IPS DF 4.7 (cell line): ENCODE results near the gene TMEM131.

Experiments used
- DNase-seq: peaks from one replicate; pipeline ENCODE4 v3.0.0-alpha.2; 2013; ENCODE audit warnings: low spot score; ENCODE audit errors: extremely low read depth

Gene TMEM131

DNA sequence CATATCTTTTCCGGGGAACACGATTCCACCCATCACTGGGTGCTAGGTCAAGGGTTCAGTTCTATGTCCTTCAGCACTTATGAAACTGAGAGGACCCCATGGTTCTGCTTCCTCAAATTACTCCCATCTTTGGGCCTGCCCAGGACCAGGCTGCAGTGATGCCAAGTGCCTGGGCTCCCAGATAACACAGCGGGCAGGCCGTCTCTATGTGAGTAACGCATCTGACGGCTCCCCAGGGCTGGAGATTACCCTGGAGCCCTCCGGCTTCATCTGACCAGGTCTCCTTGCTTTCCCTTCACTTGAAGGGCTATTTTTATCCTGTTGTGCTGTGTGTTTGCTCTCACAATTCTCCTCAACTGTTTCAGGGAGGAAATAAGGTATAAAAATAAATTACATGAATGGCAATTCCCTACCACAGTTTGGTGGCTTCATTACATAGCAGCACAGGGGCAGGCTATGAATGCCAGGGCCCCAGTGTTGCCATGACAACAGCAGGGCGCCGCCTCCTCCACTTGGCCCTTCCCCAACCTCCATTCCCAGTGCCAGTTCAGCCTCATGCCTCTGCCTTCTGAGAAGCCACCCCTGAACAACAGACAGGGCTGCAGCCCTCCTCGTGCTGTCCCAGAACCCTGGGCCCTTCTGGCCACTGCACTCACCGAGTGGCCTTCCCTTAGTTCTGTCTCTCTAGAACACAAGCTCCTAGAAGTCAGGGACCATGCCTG lies 25.4 kb upstream of the TMEM131 start:
- no peak for DNase-seq

DNA sequence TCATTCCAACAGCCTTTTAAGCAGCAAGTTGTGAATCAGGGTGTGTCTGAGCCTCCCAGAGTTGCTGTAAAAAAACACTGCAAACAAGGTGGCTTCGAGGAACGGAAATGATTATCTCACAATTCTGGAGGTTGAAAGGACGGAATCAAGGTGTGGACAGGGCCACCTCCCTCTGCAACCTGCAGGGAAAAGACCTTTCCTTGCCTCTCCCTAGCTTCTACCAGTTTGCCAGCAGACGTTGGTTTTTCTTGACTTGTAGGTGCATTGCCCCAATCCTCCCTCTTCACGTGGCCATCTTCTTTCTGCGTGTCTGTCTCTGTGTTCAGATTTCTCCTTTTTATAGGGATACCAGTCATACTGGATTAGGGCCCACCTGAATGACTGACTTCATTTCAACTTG lies 24.8 kb upstream of the TMEM131 start:
- no peak for DNase-seq

DNA sequence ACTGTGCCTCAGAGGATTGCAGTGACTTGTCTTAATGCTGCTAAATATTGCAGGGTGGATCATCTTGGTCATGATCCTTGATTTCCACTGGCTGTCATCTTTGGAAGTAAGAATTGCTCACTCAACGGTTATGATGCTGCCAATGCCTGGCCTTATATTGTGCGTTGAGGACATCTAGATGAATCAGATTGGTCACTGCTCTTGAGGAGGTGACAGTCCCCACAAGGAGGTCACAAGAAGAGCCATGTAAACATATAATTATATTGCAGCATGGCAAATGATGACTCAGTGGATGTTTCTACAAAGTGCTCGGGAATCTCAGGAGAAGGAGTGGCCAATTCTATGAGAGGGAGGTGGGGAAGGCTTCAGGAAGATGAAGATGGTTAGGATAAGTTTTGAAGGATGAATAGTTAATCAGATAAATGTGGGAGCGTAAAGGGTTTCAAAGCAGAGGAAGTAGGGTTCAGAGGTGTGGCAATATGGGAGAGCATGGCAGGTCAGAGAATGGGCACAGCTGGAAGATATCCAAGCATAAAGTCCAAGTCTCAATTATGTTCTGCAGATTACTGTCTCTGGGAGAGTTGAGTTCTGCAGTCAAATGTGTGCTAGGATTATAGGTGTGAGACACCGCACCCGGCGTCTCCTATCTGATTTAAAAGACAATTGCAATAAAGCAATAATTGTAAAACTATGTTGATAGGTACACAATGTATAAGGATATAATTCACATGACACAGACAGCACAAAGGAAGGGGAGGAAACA lies 21.3 kb upstream of the TMEM131 start:
- no peak for DNase-seq

GRCh38 chr2:98015671-98016070 lies 19.9 kb upstream of the TMEM131 start:
- DNase-seq, result no peak

- DNase-seq, result no peak
Observed at GRCh38 chr2:98014379-98014778, 18.6 kb upstream of the TMEM131 start.

GRCh38 chr2:98013407-98014042 lies 17.8 kb upstream of the TMEM131 start:
- no peak for DNase-seq

DNA sequence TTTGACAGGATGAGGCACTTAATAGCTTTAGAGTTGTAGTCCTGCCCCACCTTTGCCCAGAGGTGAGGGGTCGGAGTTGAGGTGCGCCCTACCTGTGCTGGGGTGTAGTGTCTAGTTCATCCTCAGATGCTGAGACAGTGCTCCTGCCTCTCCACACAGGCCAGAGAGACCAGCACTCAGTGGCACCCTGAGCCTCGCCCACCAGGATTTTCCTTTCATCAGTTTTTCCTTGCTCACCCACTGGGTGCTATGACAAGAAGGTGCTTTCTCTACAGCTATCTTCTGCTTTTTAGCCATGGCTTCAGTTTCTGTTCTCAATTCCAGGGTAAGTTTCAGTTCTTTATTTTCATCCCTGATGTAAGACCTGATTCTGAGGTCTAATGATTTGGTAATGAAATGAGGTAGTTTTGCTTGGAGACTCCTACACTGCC lies 16.8 kb upstream of the TMEM131 start:
- no peak for DNase-seq

DNA sequence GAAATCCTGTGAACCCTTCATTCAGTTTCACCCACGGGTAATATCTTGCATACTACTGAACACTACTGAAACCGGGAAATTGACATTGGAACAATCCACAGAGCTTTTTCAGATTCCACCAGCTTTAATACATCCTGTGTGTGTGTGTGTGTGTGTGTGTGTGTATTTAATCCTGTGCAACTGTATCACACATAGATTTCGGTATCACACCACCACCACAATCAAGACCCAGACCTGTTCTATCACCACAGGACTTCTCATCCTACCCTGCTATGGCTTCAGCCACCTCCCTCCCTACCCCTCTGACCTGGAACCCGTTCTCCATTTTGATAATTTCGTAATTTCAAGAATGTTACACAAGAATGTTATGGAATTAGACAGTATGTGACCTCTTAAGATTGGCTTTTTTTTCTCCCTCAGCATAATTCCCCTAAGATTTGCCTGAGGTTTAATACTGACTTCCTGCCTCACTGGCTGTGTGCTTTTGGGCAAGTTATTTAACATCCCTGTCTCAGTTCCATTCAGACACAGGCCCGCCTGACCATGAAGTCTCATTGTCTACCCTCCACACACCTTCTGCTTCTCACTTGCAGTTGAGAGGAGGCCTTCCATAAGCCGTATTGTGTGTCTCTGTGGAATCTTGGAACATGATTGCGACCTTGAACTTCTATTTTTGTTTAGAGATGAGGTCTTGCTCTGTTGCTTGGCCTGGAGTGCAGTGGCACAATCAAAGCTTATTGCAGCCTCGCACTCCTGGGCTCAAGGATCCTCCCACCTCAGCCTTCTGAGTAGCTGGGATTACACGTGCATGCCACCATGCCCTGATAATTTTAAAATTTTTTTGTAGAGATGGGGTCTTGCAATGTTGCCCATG lies 14.4 kb upstream of the TMEM131 start:
- DNase-seq, result no peak

GRCh38 chr2:98008415-98008814 lies 12.7 kb upstream of the TMEM131 start:
- DNase-seq, result no peak

DNA sequence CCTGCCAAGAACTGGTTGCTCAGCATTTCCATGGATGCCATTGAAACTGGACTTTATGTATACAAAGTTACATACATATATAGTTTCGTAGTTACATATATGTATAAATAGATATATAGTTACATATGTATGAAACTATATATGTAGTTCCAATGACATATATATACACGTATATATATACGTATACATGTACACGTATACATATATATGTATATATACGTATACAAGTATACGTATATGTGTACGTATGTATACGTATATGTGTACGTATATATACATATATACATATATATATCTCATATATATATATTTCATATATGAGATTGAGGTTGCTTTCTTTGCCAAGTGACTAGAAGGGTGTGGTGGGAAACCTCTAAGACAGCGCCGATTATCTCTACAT lies 10.6 kb upstream of the TMEM131 start:
- DNase-seq, result no peak

GRCh38 chr2:98004613-98005012 lies 8.9 kb upstream of the TMEM131 start:
- DNase-seq, result no peak

DNA sequence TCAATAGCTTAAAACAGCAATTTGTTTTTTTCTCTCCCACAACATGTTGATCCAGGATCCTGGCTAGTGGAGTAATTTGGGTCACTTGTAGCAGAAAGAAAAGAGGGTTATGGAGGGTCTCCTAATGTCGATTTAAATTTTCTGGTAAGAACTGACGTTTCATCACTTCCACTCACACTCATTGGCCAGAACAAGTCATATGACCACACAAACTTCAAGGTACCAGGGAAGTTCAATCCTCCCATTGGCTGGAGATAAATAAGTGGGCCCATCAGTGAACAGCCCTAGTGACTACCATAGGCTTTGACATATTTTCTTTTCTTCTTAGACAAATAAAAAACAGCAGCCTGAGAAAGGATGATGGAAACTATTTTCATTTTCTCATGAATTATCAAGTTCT lies 8.3 kb upstream of the TMEM131 start:
- DNase-seq, result no peak

GRCh38 chr2:97999536-97999935 lies 3.8 kb upstream of the TMEM131 start:
- no peak for DNase-seq

- DNase-seq, result no peak
Observed at GRCh38 chr2:97998431-97999005, 2.8 kb upstream of the TMEM131 start.

DNA sequence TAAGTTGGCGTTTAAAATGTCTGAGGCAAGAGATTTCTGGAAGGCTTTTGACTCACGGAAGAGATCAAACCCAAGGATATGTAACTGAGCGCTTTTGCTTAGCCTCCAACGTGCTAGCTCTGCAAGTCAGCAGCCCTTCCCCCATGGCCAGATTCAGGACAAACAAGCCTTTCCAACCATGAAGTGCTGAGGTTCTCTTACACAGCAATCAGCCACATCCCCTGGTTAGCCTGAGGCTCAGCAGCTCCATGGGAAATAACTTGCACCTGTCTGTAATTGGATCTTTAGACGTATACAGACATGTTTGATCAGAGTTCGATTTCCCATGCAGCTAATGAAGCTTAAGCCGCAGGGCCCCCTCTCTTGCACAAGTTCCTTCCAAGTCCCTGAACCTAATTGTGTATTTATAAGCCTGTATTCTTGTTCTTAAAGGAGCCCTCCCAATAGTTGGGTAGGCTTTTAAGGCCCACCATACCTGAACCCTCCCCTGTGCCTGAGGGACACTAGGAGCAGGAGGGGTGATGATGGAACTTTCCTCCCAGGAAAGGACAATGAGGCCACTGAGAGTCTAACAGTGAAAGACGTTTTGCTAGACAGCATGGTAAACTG lies 2.1 kb upstream of the TMEM131 start:
- no peak for DNase-seq

GRCh38 chr2:97996679-97997078 lies 931 bp upstream of the TMEM131 start:
- DNase-seq, result no peak

GRCh38 chr2:97995026-97995733 lies 568 bp downstream of the TMEM131 start:
- DNase-seq, result no peak

DNA sequence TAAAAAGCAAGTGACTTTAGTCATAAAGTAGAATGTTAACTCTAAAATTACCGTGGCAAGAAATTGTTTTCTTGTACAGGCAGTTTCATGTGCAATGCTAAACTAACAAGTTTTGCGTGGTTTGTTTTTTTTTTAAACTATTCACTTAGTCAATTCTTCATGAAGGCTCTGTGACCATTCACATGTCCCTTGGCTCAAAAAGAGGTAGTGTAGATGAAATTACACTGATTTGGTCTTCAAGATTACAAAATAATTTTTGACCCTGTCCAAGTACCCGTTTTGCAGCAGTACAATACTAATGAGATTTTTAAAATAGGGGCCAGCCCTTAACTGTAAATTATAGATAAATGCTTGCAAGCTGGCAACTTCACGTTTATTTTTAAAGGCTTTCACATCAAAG lies 1.3 kb downstream of the TMEM131 start:
- DNase-seq, result no peak

DNA sequence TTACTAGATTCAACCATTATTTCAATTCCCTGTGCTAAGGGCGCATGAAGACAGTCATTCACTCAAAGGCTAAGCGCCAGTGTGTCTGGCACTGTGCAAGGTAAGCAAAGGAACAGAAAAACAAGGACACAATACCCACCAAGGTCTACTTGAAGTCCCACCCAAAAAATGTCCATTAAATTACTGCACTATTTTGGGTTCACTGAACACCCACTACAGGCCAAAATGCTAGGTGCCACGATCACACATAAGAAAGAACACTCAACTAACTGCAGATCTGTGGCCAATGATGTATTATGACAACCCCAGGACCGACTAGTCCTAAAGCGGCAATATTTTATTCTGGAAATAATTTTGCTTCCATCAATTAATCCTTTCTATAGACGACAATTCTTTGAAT lies 1.8 kb downstream of the TMEM131 start:
- no peak for DNase-seq
